Brain microvascular endothelial cell (primary cell): ENCODE measurements around the gene NOBOX.

ENCODE experiments used
- DNase-seq: peaks from one replicate; pipeline ENCODE4 v3.0.0-alpha.2; 2020
- H3K27ac ChIP-seq: fragments of 250-450 bp; sonication (Bioruptor Pico); 2 replicates; pipeline ENCODE4 v1.5.1; 2020; ENCODE audit warnings: mild to moderate bottlenecking, moderate library complexity
- H3K27me3 ChIP-seq: fragments of 250-450 bp; sonication (Bioruptor Pico); replicated peaks from 2 replicates; pipeline ENCODE4 v1.5.1; 2020; ENCODE audit warnings: mild to moderate bottlenecking
- H3K36me3 ChIP-seq: fragments of 250-450 bp; sonication (Bioruptor Pico); replicated peaks from 2 replicates; pipeline ENCODE4 v1.5.1; 2020; ENCODE audit warnings: mild to moderate bottlenecking
- H3K4me3 ChIP-seq: 2 replicates; pipeline ENCODE4 v1.5.1; 2011; ENCODE audit warnings: low read depth, mild to moderate bottlenecking, control low read depth, low read length, moderate library complexity
- CTCF ChIP-seq: IDR thresholded peaks from 2 replicates; pipeline ENCODE4 v1.5.1; 2011; ENCODE audit warnings: low read depth, mild to moderate bottlenecking, moderate library complexity, low read length, control low read depth, inconsistent platforms; ENCODE audit errors: missing control alignments
- in situ Hi-C: cut with HindIII; loops from 2 replicates; pipeline ENCODE4 v1.10.0; 2017; ENCODE audit warnings: low sequenced_read_pairs, low pct_ligation_motif_present

Gene NOBOX

GRCh38 chr7:144401490-144401889 is 2.0 kb downstream of the NOBOX start:
- H3K4me3 ChIP-seq: no peak overlapping the region
- H3K36me3 ChIP-seq: no peaks in the 10 kb centered on the region
- H3K27ac ChIP-seq: no peak overlapping the region
- no peak for TF ChIP-seq CTCF
- no peaks in the 10 kb centered on the region for H3K27me3 ChIP-seq
- no peak for DNase-seq
- in situ Hi-C loops: no loop called here

GRCh38 chr7:144399946-144400345 is 3.5 kb downstream of the NOBOX start:
- in situ Hi-C loops: no loop called here
- no peak overlapping the region for H3K27ac ChIP-seq
- H3K4me3 ChIP-seq: no peak overlapping the region
- H3K27me3 ChIP-seq: no peaks in the 10 kb centered on the region
- no peak for TF ChIP-seq CTCF
- DNase-seq: no peak
- H3K36me3 ChIP-seq: no peaks in the 10 kb centered on the region

GRCh38 chr7:144398911-144399310 is 4.6 kb downstream of the NOBOX start:
- in situ Hi-C loops: no loop called here
- DNase-seq: no peak
- no peaks in the 10 kb centered on the region for H3K36me3 ChIP-seq
- no peak overlapping the region for H3K4me3 ChIP-seq
- H3K27ac ChIP-seq: no peak overlapping the region
- no peaks in the 10 kb centered on the region for H3K27me3 ChIP-seq
- TF ChIP-seq CTCF: no peak

- H3K27me3 ChIP-seq: no peaks in the 10 kb centered on the region
- H3K27ac ChIP-seq: no peak overlapping the region
- no peaks in the 10 kb centered on the region for H3K36me3 ChIP-seq
- in situ Hi-C loops: no loop called here
- DNase-seq: no peak
- H3K4me3 ChIP-seq: no peak overlapping the region
- TF ChIP-seq CTCF: no peak
Measured at GRCh38 chr7:144398291-144398690, 5.2 kb downstream of the NOBOX start.

GRCh38 chr7:144397086-144397485 is 6.4 kb downstream of the NOBOX start:
- no peak overlapping the region for H3K4me3 ChIP-seq
- H3K27me3 ChIP-seq: no peaks in the 10 kb centered on the region
- no peak for TF ChIP-seq CTCF
- no peak overlapping the region for H3K27ac ChIP-seq
- H3K36me3 ChIP-seq: no peaks in the 10 kb centered on the region
- DNase-seq: no peak
- in situ Hi-C loops: no loop called here

- Histone ChIP-seq H3K36me3 (no peaks in the 10 kb centered on the region), H3K27me3 (no peaks in the 10 kb centered on the region), H3K27ac (no peak overlapping the region), H3K4me3 (no peak overlapping the region)
- in situ Hi-C loops: no loop called here
- peak; percentile 64 for TF ChIP-seq CTCF
- DNase-seq: peak; percentile 46
Measured at GRCh38 chr7:144391823-144392255, 11.7 kb downstream of the NOBOX start.
